ENCODE measurements around the gene MED6.

DNA sequence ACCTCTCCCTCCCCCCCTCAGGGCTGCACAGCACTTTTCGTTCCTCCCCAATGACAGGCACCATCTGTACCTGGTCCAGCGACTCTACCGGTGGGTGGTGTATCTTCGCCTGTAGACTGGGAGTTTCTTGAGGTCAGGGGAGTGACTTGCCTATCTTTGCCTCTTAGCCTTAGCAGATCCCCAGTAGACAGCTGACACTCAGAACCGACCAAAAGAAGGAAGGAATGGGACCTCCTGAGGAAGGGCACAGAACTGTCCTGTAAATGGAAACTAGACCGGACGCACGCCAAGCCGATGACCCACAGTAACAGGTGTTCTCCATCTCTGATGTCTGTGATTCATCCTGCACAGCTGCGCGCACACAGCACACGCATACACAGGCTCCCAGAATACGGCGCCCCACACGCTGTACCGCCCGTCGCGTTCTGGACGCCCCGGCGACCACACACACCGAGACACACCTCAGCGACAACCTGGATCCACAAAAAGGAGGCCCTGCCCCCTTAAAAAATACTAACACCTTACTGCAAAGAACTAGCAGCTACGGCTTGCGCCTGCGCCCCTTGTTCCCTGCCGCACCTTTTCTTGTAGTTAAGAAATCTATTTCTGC, 40.6 kb upstream of the MED6 start:
- TF ChIP-seq CTCF (CRISPR knock-in tag; IDR thresholded peaks at IDR 0.05) (no peak), HCFC1 (IDR thresholded peaks at IDR 0.05; ENCODE audit: low read depth, low read length) (no peak), ZNF282 (IDR thresholded peaks at IDR 0.05; ENCODE audit: partially characterized antibody) (no peak)

Data from HepG2 (cell line).